Measurements from ENCODE around the gene PPP2R3B.
"Not testable (repeated sequence)": the region's sequence is repeated elsewhere in the genome, so short reads cannot be mapped to it uniquely, and the experiment has no call there.

The PPP2R3B gene

GRCh38 chrX:327660-328126, 59.0 kb downstream of the PPP2R3B start:
- H3K27ac Mint-ChIP-seq, result no peak overlapping the region
- intact Hi-C loops (cut with micrococcal nuclease), result no loop called here
- H3K4me1 Mint-ChIP-seq (ENCODE audit: low read depth), result peaks cover 31% of the 10 kb centered on the region
- H3K4me3 Mint-ChIP-seq, result no peak overlapping the region
- no peaks in the 10 kb centered on the region for H3K9me3 Mint-ChIP-seq
- peaks cover 67% of the 10 kb centered on the region for H3K27me3 Mint-ChIP-seq
- H3K36me3 Mint-ChIP-seq (ENCODE audit: low read depth), result peaks cover 3% of the 10 kb centered on the region

DNA sequence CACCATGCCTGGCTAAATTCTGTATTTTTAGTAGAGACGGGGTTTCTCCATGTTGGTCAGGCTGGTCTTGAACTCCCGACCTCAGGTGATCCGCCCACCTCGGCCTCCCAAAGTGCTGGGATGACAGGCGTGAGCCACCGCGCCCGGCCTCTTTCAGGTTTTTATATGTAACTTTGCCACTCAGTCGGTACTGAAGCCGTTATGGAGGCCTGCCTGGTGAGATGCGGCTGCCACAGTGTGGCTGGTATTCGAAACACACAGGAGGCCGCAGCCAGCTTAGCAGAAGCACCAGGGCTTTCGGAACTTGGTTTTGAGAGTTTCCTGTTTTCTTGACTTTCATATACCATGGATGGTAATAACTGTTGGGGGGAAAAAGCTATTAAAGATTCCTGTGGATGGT, 62.0 kb downstream of the PPP2R3B start:
- H3K4me3 Mint-ChIP-seq; H3K36me3 Mint-ChIP-seq (ENCODE audit: low read depth); H3K9me3 Mint-ChIP-seq; intact Hi-C loops (cut with micrococcal nuclease); H3K27ac Mint-ChIP-seq: not testable (repeated sequence)
- peaks cover 29% of the 10 kb centered on the region for H3K4me1 Mint-ChIP-seq (ENCODE audit: low read depth)
- peaks cover 51% of the 10 kb centered on the region for H3K27me3 Mint-ChIP-seq

GRCh38 chrX:323721-324628, 62.7 kb downstream of the PPP2R3B start:
- peak overlapping the region; percentile 27 for H3K4me3 Mint-ChIP-seq
- H3K27me3 Mint-ChIP-seq, result peaks cover 48% of the 10 kb centered on the region
- intact Hi-C loops (cut with micrococcal nuclease), result no loop called here
- no peaks in the 10 kb centered on the region for H3K9me3 Mint-ChIP-seq
- peaks cover 11% of the 10 kb centered on the region for H3K36me3 Mint-ChIP-seq (ENCODE audit: low read depth)
- peaks cover 29% of the 10 kb centered on the region for H3K4me1 Mint-ChIP-seq (ENCODE audit: low read depth)
- H3K27ac Mint-ChIP-seq, result no peak overlapping the region

- H3K9me3 Mint-ChIP-seq, result no peaks in the 10 kb centered on the region
- H3K27ac Mint-ChIP-seq, result peak overlapping the region; percentile 84
- H3K27me3 Mint-ChIP-seq, result peaks cover 37% of the 10 kb centered on the region
- peak overlapping the region; percentile 82 for H3K4me3 Mint-ChIP-seq
- H3K4me1 Mint-ChIP-seq (ENCODE audit: low read depth), result peaks cover 27% of the 10 kb centered on the region
- peaks cover 21% of the 10 kb centered on the region for H3K36me3 Mint-ChIP-seq (ENCODE audit: low read depth)
- intact Hi-C loops (cut with micrococcal nuclease), result no loop called here
These were observed 66.5 kb downstream of the PPP2R3B start for GRCh38 chrX:320126-320783.

DNA sequence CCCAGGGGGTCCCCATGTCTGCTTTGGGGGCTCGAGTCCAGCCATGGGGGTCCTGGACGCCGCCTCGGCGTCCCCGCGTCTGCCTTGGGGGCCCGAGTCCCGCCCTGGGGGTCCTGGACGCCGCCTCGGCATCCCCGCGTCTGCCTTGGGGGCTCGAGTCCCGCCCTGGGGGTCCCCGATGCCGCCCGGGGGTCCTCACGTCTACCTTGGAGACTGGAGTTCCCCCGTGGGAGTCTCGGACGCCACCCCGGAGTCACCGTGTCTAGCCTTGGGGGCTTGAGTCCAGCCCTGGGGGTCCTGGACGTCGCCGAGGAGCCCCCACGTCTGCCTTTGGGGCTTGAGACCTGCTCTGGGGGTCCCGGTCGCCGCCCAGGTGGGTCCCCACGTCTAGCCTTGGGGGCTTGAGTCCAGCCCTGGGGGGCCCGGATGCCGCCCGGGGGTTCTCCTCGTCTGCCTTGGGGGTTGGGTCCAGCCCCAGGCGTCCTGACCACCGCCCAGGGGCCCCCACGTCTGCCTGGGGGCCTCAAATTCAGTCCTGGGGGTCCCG, 67.1 kb downstream of the PPP2R3B start:
- no peaks in the 10 kb centered on the region for H3K9me3 Mint-ChIP-seq
- H3K36me3 Mint-ChIP-seq (ENCODE audit: low read depth), result peaks cover 21% of the 10 kb centered on the region
- peak overlapping the region; percentile 84 for H3K27ac Mint-ChIP-seq
- intact Hi-C loops (cut with micrococcal nuclease), result loop anchor here (2.0 kb wide), 1 partner anchor 45 kb away; no protein-coding TSS in a partner anchor
- peak overlapping the region; percentile 82 for H3K4me3 Mint-ChIP-seq
- H3K27me3 Mint-ChIP-seq, result peaks cover 32% of the 10 kb centered on the region
- H3K4me1 Mint-ChIP-seq (ENCODE audit: low read depth), result peaks cover 21% of the 10 kb centered on the region

DNA sequence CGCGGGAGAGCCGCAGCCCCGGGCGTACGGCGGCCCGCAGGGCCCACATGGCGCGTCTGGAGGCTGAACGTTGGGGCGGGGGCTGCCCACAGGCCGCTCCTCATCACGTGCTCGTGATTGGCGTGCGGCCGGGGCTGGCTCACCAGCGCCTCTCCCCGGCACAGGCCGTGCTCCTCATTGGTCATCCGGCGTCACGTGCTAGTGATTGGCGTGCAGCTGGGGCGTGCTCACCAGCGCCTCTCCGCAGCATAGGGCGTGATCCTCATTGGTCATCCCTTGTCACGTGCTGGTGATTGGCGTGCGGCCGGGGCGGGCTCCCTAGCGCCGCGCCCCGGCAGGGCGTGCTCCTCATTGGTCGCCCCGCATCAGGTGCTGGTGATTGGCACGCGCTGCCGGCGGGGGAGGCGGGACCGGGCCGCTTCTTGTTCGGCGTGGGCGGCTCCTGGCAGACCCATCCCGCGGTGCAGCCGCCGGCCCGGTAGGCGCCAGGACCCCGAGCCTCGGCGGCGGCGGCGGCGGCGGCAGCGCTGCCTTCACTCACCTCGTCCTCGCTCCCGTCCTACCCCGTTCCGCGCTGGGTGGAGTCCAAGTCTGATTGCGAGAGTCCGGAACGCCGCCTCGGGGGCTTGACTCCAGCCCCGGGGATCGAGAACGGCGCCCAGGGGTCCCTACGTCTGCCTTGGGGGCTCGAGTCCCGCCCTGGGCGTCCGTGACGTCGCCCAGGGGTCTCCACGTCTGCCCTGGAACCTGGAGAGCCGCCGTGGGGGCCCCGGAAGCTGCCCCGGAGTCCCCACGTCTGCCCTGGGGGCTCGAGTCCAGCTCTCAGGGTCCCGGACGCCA, 67.7 kb downstream of the PPP2R3B start, which contains the start of gene GTPBP6:
TSS of gene GTPBP6 (minus strand) at position 58 of the 840 bp plus-strand sequence. CDS start at position 49, 9 bp downstream.
- Mint-ChIP-seq H3K4me1 (ENCODE audit: low read depth) (peaks cover 14% of the 10 kb centered on the region), H3K27ac (peak within 1 kb of the TSS; percentile 84), H3K9me3 (no peaks in the 10 kb centered on the region), H3K27me3 (peaks cover 25% of the 10 kb centered on the region), H3K4me3 (peak within 1 kb of the TSS; percentile 82), H3K36me3 (ENCODE audit: low read depth) (peaks cover 21% of the 10 kb centered on the region)
- intact Hi-C loops (cut with micrococcal nuclease), result loop anchor here (1.0 to 2.0 kb wide), 3 partner anchors 36 to 68 kb away; no protein-coding TSS in a partner anchor

DNA sequence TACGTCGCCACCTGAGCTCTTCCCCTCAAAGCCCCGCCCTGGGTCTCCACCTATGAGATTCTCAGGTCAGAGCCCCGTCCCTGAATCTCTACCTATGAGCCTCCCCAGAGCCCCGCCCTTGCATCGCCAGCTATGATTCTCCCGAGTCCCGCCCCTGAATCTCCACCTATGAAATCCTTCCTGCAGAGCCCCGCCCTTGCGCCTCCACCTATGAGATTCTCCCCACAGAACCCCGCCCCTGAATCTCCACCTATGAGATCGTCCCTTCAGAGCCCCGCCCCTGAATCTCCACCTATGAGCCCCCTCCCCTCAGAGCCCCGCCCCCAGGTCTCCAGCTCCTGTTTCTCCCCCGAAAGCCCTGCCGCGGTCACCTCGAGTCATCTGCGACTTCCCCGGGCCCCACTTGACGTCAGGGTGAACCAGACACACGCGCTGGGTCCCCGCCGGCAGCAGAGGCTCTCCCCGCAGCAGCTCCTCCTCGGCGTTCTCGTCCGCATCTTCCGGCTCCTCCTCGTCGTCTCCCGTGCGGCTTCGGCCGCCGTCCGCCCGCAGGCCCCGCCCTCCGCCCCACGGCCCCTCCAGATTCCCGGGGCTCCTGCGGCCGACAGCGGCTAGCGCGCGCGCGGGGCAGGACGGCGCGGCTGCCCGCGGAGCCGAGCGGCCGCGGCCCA, 68.5 kb downstream of the PPP2R3B start:
- peaks cover 9% of the 10 kb centered on the region for H3K4me1 Mint-ChIP-seq (ENCODE audit: low read depth)
- peaks cover 19% of the 10 kb centered on the region for H3K27me3 Mint-ChIP-seq
- no peaks in the 10 kb centered on the region for H3K9me3 Mint-ChIP-seq
- intact Hi-C loops (cut with micrococcal nuclease), result loop anchor here (1.0 to 2.0 kb wide), 3 partner anchors 35 to 69 kb away; no protein-coding TSS in a partner anchor
- H3K4me3 Mint-ChIP-seq, result peak overlapping the region; percentile 82
- peaks cover 21% of the 10 kb centered on the region for H3K36me3 Mint-ChIP-seq (ENCODE audit: low read depth)
- peak overlapping the region; percentile 84 for H3K27ac Mint-ChIP-seq

DNA sequence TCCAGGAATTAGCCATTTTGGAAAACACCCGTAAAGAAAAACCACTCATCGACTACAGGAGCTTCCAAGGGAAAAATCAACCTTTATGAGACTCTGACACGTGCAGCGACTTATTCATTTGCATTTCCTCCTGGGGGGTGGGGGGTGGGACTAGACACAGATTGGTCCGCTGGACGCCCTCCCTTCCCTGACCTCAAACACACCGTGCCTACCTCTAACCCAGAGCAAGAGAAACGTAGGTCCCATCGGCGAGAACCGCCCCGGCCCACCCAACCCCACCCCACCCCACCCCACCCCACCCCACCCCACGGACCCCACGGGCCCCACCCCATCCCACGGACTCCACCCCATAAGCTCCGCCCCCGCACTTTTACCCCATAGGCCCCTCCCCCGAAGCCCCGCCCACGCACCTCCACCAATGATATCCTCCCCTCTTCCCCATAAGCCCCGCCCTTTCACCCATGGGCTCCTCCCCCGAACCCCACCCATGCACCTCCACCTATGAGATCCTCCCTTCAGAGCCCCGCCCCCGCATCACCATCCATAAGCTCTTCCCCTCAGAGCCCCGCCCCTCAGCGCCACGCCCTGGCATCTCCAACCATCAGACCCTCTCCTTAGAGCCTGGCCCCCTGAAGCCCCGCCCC, 69.2 kb downstream of the PPP2R3B start:
- H3K4me1 Mint-ChIP-seq (ENCODE audit: low read depth), result peaks cover 6% of the 10 kb centered on the region
- H3K9me3 Mint-ChIP-seq, result no peaks in the 10 kb centered on the region
- H3K27me3 Mint-ChIP-seq, result peaks cover 13% of the 10 kb centered on the region
- peaks cover 21% of the 10 kb centered on the region for H3K36me3 Mint-ChIP-seq (ENCODE audit: low read depth)
- H3K4me3 Mint-ChIP-seq, result peak overlapping the region; percentile 82
- intact Hi-C loops (cut with micrococcal nuclease), result loop anchor here (1.0 to 2.0 kb wide), 3 partner anchors 34 to 70 kb away; no protein-coding TSS in a partner anchor
- H3K27ac Mint-ChIP-seq, result peak overlapping the region; percentile 84

GRCh38 chrX:316351-317325, 70.1 kb downstream of the PPP2R3B start:
- Mint-ChIP-seq H3K36me3 (ENCODE audit: low read depth) (peaks cover 21% of the 10 kb centered on the region), H3K27ac (peak overlapping the region; percentile 50), H3K9me3 (no peaks in the 10 kb centered on the region), H3K4me1 (ENCODE audit: low read depth) (peaks cover 6% of the 10 kb centered on the region), H3K4me3 (peak overlapping the region; percentile 21), H3K27me3 (peaks cover 11% of the 10 kb centered on the region)
- intact Hi-C loops (cut with micrococcal nuclease), result no loop called here

- Mint-ChIP-seq H3K27me3 (peaks cover 2% of the 10 kb centered on the region), H3K4me3 (no peak overlapping the region), H3K4me1 (ENCODE audit: low read depth) (peaks cover 1% of the 10 kb centered on the region), H3K36me3 (ENCODE audit: low read depth) (peaks cover 18% of the 10 kb centered on the region), H3K27ac (no peak overlapping the region), H3K9me3 (no peaks in the 10 kb centered on the region)
- intact Hi-C loops (cut with micrococcal nuclease), result no loop called here
These were observed 71.7 kb downstream of the PPP2R3B start for GRCh38 chrX:314781-315595.

DNA sequence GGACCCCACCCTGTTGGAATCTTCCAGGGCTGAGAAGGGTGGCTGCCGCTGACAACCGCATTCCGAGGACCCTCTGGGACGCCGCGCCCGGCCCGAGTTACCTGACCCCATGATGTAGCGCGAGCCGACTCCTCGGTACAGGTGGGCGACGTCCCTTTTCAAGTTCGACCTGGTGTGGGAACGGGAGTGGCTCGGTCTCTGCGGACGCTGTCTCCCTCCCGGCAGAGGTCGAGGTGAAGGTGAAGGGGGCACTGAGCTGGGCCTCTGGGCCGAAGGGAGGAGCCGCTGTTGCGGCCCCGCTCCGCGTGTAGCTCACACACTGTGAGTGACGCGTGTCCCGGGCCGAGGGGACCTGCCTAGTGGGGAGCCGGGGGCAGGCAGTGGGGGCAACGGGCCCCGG, 72.7 kb downstream of the PPP2R3B start:
- H3K27ac Mint-ChIP-seq, result no peak overlapping the region
- H3K36me3 Mint-ChIP-seq (ENCODE audit: low read depth), result peaks cover 11% of the 10 kb centered on the region
- H3K4me3 Mint-ChIP-seq, result no peak overlapping the region
- H3K9me3 Mint-ChIP-seq, result no peaks in the 10 kb centered on the region
- no peaks in the 10 kb centered on the region for H3K4me1 Mint-ChIP-seq (ENCODE audit: low read depth)
- no peaks in the 10 kb centered on the region for H3K27me3 Mint-ChIP-seq
- intact Hi-C loops (cut with micrococcal nuclease), result no loop called here
